ENCODE results near the gene KCNQ1. TPM values are rescaled to one million over a fixed set of nuclear protein-coding genes. Genes with fewer than 3 reads are reported as not detected.

KCNQ1 gene
- total RNA-seq, 2 experiments from 2014 or later: 9.1 to 10.9 TPM

DNA sequence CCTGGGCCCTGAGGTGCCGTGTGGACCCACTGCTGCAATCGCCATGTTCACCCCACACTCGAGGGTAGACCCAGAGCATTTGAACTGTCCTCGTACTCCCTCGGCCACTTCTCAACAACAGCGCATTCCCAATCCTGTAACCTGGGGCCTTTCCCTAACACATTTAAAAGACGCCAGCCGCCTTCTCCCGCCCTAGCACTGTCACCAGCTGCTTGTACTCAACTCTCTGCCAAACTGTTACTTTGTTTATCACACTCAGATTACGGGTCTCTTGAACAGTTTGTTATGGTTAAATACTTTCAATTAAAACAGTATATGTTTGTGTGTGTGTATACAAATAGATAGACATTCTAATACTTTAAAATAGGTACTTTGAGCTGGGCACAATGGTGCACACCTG, 420.1 kb downstream of the KCNQ1 start:
- DNase-seq: no peak
- H3K4me3 Mint-ChIP-seq: no peak overlapping the region
- H3K27ac Mint-ChIP-seq: no peak overlapping the region
- POLR2A ChIA-PET: no interaction called here
- no peaks in the 10 kb centered on the region for H3K9me3 Mint-ChIP-seq (ENCODE audit: low read depth)
- intact Hi-C loops (cut with DNase I, micrococcal nuclease): no loop called here
- no peaks in the 10 kb centered on the region for H3K4me1 Mint-ChIP-seq
- CTCF ChIA-PET: no interaction called here
- H3K36me3 Mint-ChIP-seq (ENCODE audit: low read depth): no peaks in the 10 kb centered on the region
- ATAC-seq: no peak
- peaks cover 37% of the 10 kb centered on the region for H3K27me3 Mint-ChIP-seq

GRCh38 chr11:2865922-2866577, 421.2 kb downstream of the KCNQ1 start:
- DNase-seq (no peak), ATAC-seq (no peak)
- Mint-ChIP-seq H3K27me3 (peaks cover 43% of the 10 kb centered on the region), H3K27ac (no peak overlapping the region), H3K4me3 (no peak overlapping the region), H3K4me1 (no peaks in the 10 kb centered on the region), H3K36me3 (ENCODE audit: low read depth) (no peaks in the 10 kb centered on the region), H3K9me3 (ENCODE audit: low read depth) (no peaks in the 10 kb centered on the region)
- CTCF ChIA-PET: interaction anchor here (1.4 kb wide), 1 partner anchor 333 kb away, joined by 4 read pairs; no protein-coding TSS in a partner anchor
- POLR2A ChIA-PET: no interaction called here
- intact Hi-C loops (cut with DNase I, micrococcal nuclease): no loop called here

DNA sequence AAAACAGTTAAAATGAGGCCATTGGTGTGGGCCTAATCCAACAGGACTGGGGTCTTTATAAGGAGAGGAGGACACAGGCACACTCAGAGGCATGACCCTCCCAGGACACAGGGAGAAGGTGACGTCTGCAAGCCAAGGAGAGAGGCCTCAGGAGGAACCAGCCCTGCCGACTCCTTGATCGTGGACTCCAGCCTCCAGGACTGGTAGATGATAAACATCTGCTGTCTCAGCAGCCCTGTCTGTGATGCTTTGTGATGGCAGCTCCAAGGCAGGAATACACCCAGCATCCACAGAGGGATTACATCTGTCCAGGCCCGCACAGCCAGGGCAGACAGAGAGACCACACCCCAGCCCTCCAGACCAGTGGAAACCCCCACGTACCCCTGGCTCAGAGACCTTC, 422.3 kb downstream of the KCNQ1 start:
- no peak for DNase-seq
- H3K36me3 Mint-ChIP-seq (ENCODE audit: low read depth): no peaks in the 10 kb centered on the region
- no peak overlapping the region for H3K27ac Mint-ChIP-seq
- H3K4me3 Mint-ChIP-seq: no peak overlapping the region
- ChIA-PET CTCF (no interaction called here), POLR2A (no interaction called here)
- no peaks in the 10 kb centered on the region for H3K9me3 Mint-ChIP-seq (ENCODE audit: low read depth)
- ATAC-seq: no peak
- peaks cover 48% of the 10 kb centered on the region for H3K27me3 Mint-ChIP-seq
- intact Hi-C loops (cut with DNase I, micrococcal nuclease): no loop called here
- H3K4me1 Mint-ChIP-seq: no peaks in the 10 kb centered on the region

DNA sequence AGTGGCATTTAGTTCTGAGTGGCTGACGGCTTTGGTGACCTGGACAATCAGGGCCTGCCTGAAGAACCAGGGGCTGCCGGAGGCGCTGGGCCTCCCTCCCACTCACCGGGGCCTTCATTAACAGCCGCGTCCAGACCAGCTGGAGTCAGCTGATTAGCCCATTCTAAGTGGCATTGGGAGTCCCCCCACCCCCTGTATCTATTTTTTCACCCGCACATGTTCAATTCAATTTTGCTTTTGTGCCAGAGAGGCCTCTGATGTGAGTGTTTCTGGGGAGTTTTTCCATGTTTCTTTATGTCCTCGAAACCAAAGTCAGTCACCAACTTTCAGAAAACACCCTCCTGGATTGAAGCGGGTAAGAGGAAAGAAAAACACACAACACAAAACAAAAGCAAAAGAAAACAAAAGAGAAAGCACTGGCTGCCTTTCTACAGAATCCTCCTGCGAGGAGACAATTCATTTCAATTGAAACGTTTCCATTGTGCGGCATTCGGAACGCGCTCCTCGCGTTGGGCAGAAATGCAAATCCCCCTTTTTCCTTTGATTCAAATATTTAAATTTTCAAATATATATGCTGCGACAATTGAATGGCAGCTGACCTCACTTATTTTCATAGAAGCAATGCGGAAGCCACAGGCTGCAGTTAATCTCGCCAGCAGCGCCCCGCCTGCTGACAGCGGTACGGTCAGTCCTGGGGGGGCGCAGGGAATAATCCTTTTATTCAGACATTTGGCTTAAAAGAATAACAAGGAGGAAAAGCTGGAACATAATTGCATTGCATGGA, 423.1 kb downstream of the KCNQ1 start:
- intact Hi-C loops (cut with DNase I, micrococcal nuclease): no loop called here
- H3K27me3 Mint-ChIP-seq: peaks cover 48% of the 10 kb centered on the region
- H3K4me1 Mint-ChIP-seq: no peaks in the 10 kb centered on the region
- no peaks in the 10 kb centered on the region for H3K36me3 Mint-ChIP-seq (ENCODE audit: low read depth)
- ChIA-PET CTCF (interaction anchor here (1.3 kb wide), 1 partner anchor 25 kb away, joined by 3 read pairs; no protein-coding TSS in a partner anchor), POLR2A (no interaction called here)
- no peak overlapping the region for H3K4me3 Mint-ChIP-seq
- H3K9me3 Mint-ChIP-seq (ENCODE audit: low read depth): no peaks in the 10 kb centered on the region
- H3K27ac Mint-ChIP-seq: no peak overlapping the region
- DNase-seq (no peak), ATAC-seq (no peak)

DNA sequence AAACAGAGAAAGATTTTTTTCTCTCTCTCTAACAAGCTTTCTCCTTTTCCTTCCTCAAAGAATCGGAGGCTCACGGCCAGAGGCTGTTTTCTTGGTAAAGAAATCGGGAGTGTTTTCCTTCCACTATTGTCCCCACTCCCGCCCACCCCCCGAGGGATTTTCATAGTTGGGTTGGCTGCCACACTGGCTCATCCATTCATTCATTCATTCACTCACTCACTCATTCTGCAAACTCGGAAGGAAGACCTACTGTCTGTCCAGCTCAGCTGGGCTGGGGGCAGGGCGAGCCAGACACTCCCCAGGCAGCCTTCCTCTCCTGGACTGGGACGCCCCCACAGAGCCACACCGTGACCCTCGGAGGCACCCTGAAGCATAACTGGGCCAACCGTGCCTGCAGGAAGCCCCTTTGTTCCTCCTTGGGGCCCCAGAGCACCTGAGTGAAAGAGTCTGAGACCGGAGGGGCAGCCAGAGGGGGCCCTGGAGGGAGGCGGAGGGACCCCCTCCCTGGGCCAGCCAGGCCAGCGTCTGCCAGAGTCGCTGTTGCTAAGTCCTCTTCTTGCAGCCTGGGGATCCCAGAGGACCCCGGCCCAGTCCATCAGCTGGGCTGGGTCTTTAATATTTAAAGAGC, 423.8 kb downstream of the KCNQ1 start:
- H3K4me3 Mint-ChIP-seq: no peak overlapping the region
- peaks cover 42% of the 10 kb centered on the region for H3K27me3 Mint-ChIP-seq
- CTCF ChIA-PET: interaction anchor here (1.3 kb wide), 1 partner anchor 24 kb away, joined by 3 read pairs; no protein-coding TSS in a partner anchor
- POLR2A ChIA-PET: no interaction called here
- no peak for ATAC-seq
- no peaks in the 10 kb centered on the region for H3K9me3 Mint-ChIP-seq (ENCODE audit: low read depth)
- H3K27ac Mint-ChIP-seq: no peak overlapping the region
- no peaks in the 10 kb centered on the region for H3K36me3 Mint-ChIP-seq (ENCODE audit: low read depth)
- intact Hi-C loops (cut with DNase I, micrococcal nuclease): no loop called here
- no peak for DNase-seq
- H3K4me1 Mint-ChIP-seq: no peaks in the 10 kb centered on the region

- no peaks in the 10 kb centered on the region for H3K4me1 Mint-ChIP-seq
- H3K27me3 Mint-ChIP-seq: peaks cover 40% of the 10 kb centered on the region
- intact Hi-C loops (cut with DNase I, micrococcal nuclease): no loop called here
- ATAC-seq (no peak), DNase-seq (no peak)
- ChIA-PET CTCF (interaction anchor here (1.3 kb wide), 1 partner anchor 24 kb away, joined by 3 read pairs; no protein-coding TSS in a partner anchor), POLR2A (no interaction called here)
- no peaks in the 10 kb centered on the region for H3K9me3 Mint-ChIP-seq (ENCODE audit: low read depth)
- H3K36me3 Mint-ChIP-seq (ENCODE audit: low read depth): no peaks in the 10 kb centered on the region
- H3K4me3 Mint-ChIP-seq: no peak overlapping the region
- no peak overlapping the region for H3K27ac Mint-ChIP-seq
Measured at GRCh38 chr11:2869134-2869526, 424.3 kb downstream of the KCNQ1 start.

GRCh38 chr11:2869561-2870427, 425.0 kb downstream of the KCNQ1 start:
- ChIA-PET CTCF (no interaction called here), POLR2A (no interaction called here)
- intact Hi-C loops (cut with DNase I, micrococcal nuclease): no loop called here
- DNase-seq: no peak
- Mint-ChIP-seq H3K4me3 (no peak overlapping the region), H3K4me1 (no peaks in the 10 kb centered on the region), H3K36me3 (ENCODE audit: low read depth) (no peaks in the 10 kb centered on the region), H3K27me3 (peaks cover 35% of the 10 kb centered on the region), H3K27ac (no peak overlapping the region), H3K9me3 (ENCODE audit: low read depth) (no peaks in the 10 kb centered on the region)
- ATAC-seq: no peak

GRCh38 chr11:2870460-2870859, 425.7 kb downstream of the KCNQ1 start:
- intact Hi-C loops (cut with DNase I, micrococcal nuclease): no loop called here
- Mint-ChIP-seq H3K9me3 (ENCODE audit: low read depth) (no peaks in the 10 kb centered on the region), H3K4me1 (no peaks in the 10 kb centered on the region), H3K36me3 (ENCODE audit: low read depth) (no peaks in the 10 kb centered on the region), H3K27me3 (peaks cover 32% of the 10 kb centered on the region), H3K4me3 (no peak overlapping the region), H3K27ac (no peak overlapping the region)
- no peak for DNase-seq
- no peak for ATAC-seq
- ChIA-PET POLR2A (no interaction called here), CTCF (no interaction called here)

DNA sequence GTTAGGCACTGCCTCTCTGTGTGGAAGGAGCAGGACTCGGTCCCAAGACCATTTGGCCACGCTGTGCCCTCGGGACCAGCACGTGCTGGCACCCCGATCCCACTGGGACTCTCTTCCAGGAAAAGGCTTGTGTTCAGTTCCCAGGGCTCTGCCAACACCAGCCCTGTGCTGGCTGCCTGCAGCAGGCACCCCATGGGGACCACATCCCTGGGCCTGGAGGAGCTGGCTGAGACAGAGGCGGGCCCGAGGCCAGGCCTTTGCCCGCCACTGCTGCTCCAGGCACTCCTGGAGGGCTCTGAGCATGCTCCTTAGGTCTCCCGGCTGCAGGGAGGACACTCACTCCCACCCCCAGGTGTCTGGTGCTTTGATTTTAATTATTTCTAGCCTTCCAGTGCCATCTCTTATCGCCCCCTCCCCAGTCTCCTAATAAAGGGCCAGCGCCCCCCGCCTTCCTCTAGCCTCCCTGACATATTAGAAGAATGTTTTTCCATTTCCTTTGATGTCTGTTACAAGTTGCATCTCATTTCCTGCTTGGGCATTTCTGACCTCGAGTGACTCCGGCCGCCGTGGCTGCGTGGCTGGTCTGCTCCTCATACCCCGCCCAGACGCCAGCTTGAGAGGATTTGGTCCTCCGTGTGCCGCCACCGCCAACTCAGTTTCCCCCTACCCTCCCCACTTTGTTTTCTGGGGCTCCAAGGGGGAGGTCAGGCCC, 426.3 kb downstream of the KCNQ1 start:
- ChIA-PET CTCF (no interaction called here), POLR2A (no interaction called here)
- Mint-ChIP-seq H3K36me3 (ENCODE audit: low read depth) (no peaks in the 10 kb centered on the region), H3K27me3 (peaks cover 32% of the 10 kb centered on the region), H3K9me3 (ENCODE audit: low read depth) (peaks cover 2% of the 10 kb centered on the region), H3K27ac (no peak overlapping the region), H3K4me3 (no peak overlapping the region), H3K4me1 (no peaks in the 10 kb centered on the region)
- DNase-seq (no peak), ATAC-seq (no peak)
- intact Hi-C loops (cut with DNase I, micrococcal nuclease): no loop called here

DNA sequence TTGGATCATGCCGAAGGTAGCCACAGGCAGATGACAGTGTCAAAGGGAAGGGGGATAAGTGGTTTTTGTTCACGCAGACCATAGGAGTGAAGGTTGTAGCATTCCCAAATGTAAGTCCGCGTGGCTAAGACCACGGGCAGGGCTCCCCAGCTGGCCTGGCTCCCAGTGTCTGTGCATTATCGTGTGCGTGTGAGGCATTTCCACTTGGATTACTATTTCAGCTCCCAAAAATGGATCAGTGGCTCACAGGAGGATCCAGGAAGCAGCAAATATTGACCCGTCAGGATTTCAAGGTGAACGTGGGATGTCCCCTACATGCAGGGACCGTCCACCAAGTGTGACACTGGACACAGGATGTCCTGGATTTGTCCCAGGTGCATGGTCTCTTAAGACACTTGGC, 430.2 kb downstream of the KCNQ1 start:
- H3K27ac Mint-ChIP-seq: no peak overlapping the region

DNA sequence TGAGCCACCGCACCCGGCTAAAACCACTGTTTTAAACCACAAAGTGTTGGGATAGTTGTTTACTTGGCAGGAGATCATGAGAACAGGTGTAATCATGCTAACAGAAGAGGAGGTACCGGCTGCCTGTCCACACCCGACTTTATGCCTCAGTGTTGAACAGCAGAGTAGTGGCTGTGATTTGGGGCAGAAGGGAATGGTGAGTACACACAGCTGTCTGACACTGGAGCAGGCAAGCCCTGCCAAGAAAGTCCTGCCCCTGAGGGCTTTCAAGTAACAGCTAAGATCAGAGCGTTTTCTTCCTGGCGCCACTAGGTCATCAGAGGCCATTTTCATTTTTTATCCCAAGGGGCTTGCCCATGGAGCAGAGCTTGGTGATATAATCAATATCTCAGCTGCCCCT, 432.7 kb downstream of the KCNQ1 start:
- Mint-ChIP-seq H3K27me3 (no peaks in the 10 kb centered on the region), H3K36me3 (ENCODE audit: low read depth) (no peaks in the 10 kb centered on the region), H3K4me1 (no peaks in the 10 kb centered on the region), H3K4me3 (no peak overlapping the region), H3K27ac (no peak overlapping the region), H3K9me3 (ENCODE audit: low read depth) (peaks cover 4% of the 10 kb centered on the region)
- intact Hi-C loops (cut with DNase I, micrococcal nuclease): no loop called here
- no peak for ATAC-seq
- no peak for DNase-seq
- CTCF ChIA-PET: interaction anchor here (0.6 to 6.4 kb wide), 4 partner anchors 9 to 345 kb away, joined by 3 to 25 read pairs (median 4); no protein-coding TSS in a partner anchor
- POLR2A ChIA-PET: no interaction called here

More for the DNA sequence above, 430.2 kb downstream of the KCNQ1 start:
- Mint-ChIP-seq H3K36me3 (ENCODE audit: low read depth) (no peaks in the 10 kb centered on the region), H3K4me1 (no peaks in the 10 kb centered on the region), H3K27me3 (peaks cover 15% of the 10 kb centered on the region), H3K4me3 (no peak overlapping the region), H3K9me3 (ENCODE audit: low read depth) (peaks cover 4% of the 10 kb centered on the region)
- POLR2A ChIA-PET: no interaction called here
- no peak for DNase-seq
- CTCF ChIA-PET: no interaction called here
- intact Hi-C loops (cut with DNase I, micrococcal nuclease): no loop called here
- ATAC-seq: no peak
